HUES6 (cell line): Measurements from ENCODE around the gene LAIR2.
A peak's percentile ranks its signal among the peaks of the same experiment; 100 is the strongest.
"Not testable (repeated sequence)": the region's sequence is repeated elsewhere in the genome, so short reads cannot be mapped to it uniquely, and the experiment has no call there.

ENCODE experiments used
- H3K27ac ChIP-seq: 2 replicates; pipeline ENCODE4 v1.7.0; 2013; ENCODE audit warnings: low read depth, mild to moderate bottlenecking, low read length, inconsistent platforms
- H3K27me3 ChIP-seq: 2 replicates; pipeline ENCODE4 v1.6.1; 2013; ENCODE audit warnings: low read length; ENCODE audit not compliant: control insufficient read depth, insufficient read depth
- H3K36me3 ChIP-seq: 2 replicates; pipeline ENCODE4 v1.6.1; 2013; ENCODE audit warnings: low read length; ENCODE audit not compliant: control insufficient read depth, insufficient read depth
- H3K4me1 ChIP-seq: 2 replicates; pipeline ENCODE4 v1.6.1; 2013; ENCODE audit warnings: low read length; ENCODE audit not compliant: control insufficient read depth, insufficient read depth
- H3K4me3 ChIP-seq: 2 replicates; pipeline ENCODE4 v1.5.1; 2013; ENCODE audit warnings: low read depth, low read length
- H3K9ac ChIP-seq: one replicate; pipeline ENCODE4 v1.6.1; 2013; ENCODE audit warnings: mild to moderate bottlenecking, low read length
- H3K9me3 ChIP-seq: 2 replicates; pipeline ENCODE4 v1.6.1; 2013; ENCODE audit warnings: low read depth, low read length; ENCODE audit not compliant: control insufficient read depth, insufficient read depth

The LAIR2 gene

GRCh38 chr19:54466110-54466480, 36.5 kb upstream of the LAIR2 start:
- not testable (repeated sequence) for H3K27ac ChIP-seq, H3K9me3 ChIP-seq, H3K9ac ChIP-seq, H3K36me3 ChIP-seq, H3K4me3 ChIP-seq
- Histone ChIP-seq H3K27me3 (peaks cover 31% of the 10 kb centered on the region), H3K4me1 (peaks cover 11% of the 10 kb centered on the region)

GRCh38 chr19:54469496-54469934, 33.1 kb upstream of the LAIR2 start:
- no peaks in the 10 kb centered on the region for H3K36me3 ChIP-seq
- no peak overlapping the region for H3K27ac ChIP-seq
- H3K4me1 ChIP-seq: peaks cover 16% of the 10 kb centered on the region
- no peak overlapping the region for H3K9ac ChIP-seq
- no peaks in the 10 kb centered on the region for H3K9me3 ChIP-seq
- peaks cover 44% of the 10 kb centered on the region for H3K27me3 ChIP-seq
- H3K4me3 ChIP-seq: no peak overlapping the region

GRCh38 chr19:54470276-54470887, 32.2 kb upstream of the LAIR2 start:
- no peak overlapping the region for H3K27ac ChIP-seq
- no peaks in the 10 kb centered on the region for H3K36me3 ChIP-seq
- H3K4me3 ChIP-seq: peak overlapping the region; percentile 57; the same call in 1 of the 2 replicates
- H3K4me1 ChIP-seq: peaks cover 16% of the 10 kb centered on the region
- no peaks in the 10 kb centered on the region for H3K9me3 ChIP-seq
- H3K27me3 ChIP-seq: peaks cover 43% of the 10 kb centered on the region
- H3K9ac ChIP-seq: no peak overlapping the region

- no peaks in the 10 kb centered on the region for H3K36me3 ChIP-seq
- no peak overlapping the region for H3K27ac ChIP-seq
- H3K9me3 ChIP-seq: no peaks in the 10 kb centered on the region
- peak overlapping the region; percentile 52 for H3K9ac ChIP-seq
- peaks cover 38% of the 10 kb centered on the region for H3K27me3 ChIP-seq
- H3K4me1 ChIP-seq: peaks cover 16% of the 10 kb centered on the region
- H3K4me3 ChIP-seq: peak overlapping the region; percentile 57
These were observed 31.4 kb upstream of the LAIR2 start for GRCh38 chr19:54470991-54471782.

- no peak within 1 kb of the TSS for H3K27ac ChIP-seq
- H3K4me3 ChIP-seq: peak within 1 kb of the TSS; percentile 53
- H3K36me3 ChIP-seq: no peaks in the 10 kb centered on the region
- H3K4me1 ChIP-seq: peaks cover 16% of the 10 kb centered on the region
- no peaks in the 10 kb centered on the region for H3K9me3 ChIP-seq
- peaks cover 32% of the 10 kb centered on the region for H3K27me3 ChIP-seq
- H3K9ac ChIP-seq: peak within 1 kb of the TSS; percentile 29
These were observed 29.4 kb upstream of the LAIR2 start, which contains the start of gene CDC42EP5 for GRCh38 chr19:54473071-54473891. Gene CDC42EP5 (minus strand): TSS chr19:54473296. CDS start chr19:54465547, 7,749 bp downstream.

GRCh38 chr19:54473892-54474372, 28.7 kb upstream of the LAIR2 start:
- Histone ChIP-seq H3K4me3 (no peak overlapping the region), H3K9me3 (no peaks in the 10 kb centered on the region), H3K4me1 (peaks cover 16% of the 10 kb centered on the region), H3K27me3 (peaks cover 32% of the 10 kb centered on the region), H3K27ac (no peak overlapping the region), H3K9ac (no peak overlapping the region), H3K36me3 (no peaks in the 10 kb centered on the region)

GRCh38 chr19:54475706-54476105, 26.9 kb upstream of the LAIR2 start:
- Histone ChIP-seq H3K27ac (no peak overlapping the region), H3K36me3 (no peaks in the 10 kb centered on the region), H3K9ac (no peak overlapping the region), H3K9me3 (no peaks in the 10 kb centered on the region), H3K4me1 (peaks cover 9% of the 10 kb centered on the region), H3K27me3 (peaks cover 16% of the 10 kb centered on the region), H3K4me3 (no peak overlapping the region)

GRCh38 chr19:54477650-54478049, 25.0 kb upstream of the LAIR2 start:
- Histone ChIP-seq H3K36me3 (no peaks in the 10 kb centered on the region), H3K27me3 (peaks cover 7% of the 10 kb centered on the region), H3K9me3 (no peaks in the 10 kb centered on the region), H3K27ac (no peak overlapping the region), H3K9ac (no peak overlapping the region), H3K4me3 (no peak overlapping the region), H3K4me1 (peaks cover 9% of the 10 kb centered on the region)

- Histone ChIP-seq H3K27ac (no peak overlapping the region), H3K36me3 (no peaks in the 10 kb centered on the region), H3K9ac (no peak overlapping the region), H3K9me3 (no peaks in the 10 kb centered on the region), H3K4me1 (peaks cover 2% of the 10 kb centered on the region; the same call in 1 of the 2 replicates), H3K27me3 (peaks cover 2% of the 10 kb centered on the region; the same call in 1 of the 2 replicates), H3K4me3 (no peak overlapping the region)
These were observed 23.9 kb upstream of the LAIR2 start for GRCh38 chr19:54478677-54479266.

- Histone ChIP-seq H3K4me3 (no peak overlapping the region), H3K9ac (no peak overlapping the region), H3K9me3 (no peaks in the 10 kb centered on the region), H3K27me3 (no peaks in the 10 kb centered on the region), H3K27ac (no peak overlapping the region), H3K4me1 (no peaks in the 10 kb centered on the region), H3K36me3 (no peaks in the 10 kb centered on the region)
These were observed 22.6 kb upstream of the LAIR2 start for GRCh38 chr19:54480051-54480450.
